ENCODE results near the gene PDE4B.
"Not testable (repeated sequence)": the region's sequence is repeated elsewhere in the genome, so short reads cannot be mapped to it uniquely, and the experiment has no call there.

Gene PDE4B

DNA sequence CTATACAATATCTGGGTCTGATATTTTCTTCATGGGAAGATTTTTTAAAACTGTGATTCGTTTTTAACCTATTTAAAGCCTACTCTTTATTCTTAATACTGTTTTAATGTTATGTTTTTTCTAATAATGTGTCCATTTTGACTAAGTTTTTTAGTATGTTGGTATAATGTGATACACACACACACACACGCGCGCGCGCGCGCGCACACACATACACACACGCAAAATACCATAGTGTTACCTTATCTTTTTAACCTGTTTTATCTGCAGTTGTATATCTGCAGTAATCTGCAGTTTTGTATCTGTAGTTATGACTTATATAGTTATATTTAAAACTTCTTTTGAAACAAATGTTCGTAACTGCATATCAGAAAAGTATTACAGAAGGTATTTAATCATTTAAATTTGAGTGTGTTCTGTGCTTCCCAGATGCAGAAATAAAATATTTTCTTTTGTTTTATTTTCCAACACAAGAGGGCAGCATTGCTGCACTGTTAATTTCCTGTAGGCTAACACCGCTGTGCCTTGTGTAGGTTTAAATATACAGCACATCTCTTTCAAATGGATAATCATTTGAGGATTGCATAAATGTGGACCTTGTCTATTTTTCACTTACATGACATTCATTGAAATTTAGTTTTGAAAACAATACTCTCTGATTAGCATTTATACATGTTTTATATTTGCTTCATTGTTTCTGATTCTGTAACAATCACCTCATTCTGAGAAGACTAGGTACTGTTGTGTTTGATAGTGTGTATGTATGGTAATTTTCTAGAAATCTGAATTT is 166.1 kb downstream of the PDE4B start:
- no peaks in the 10 kb centered on the region for H3K9me3 ChIP-seq (ENCODE audit: insufficient read depth, low read depth, low read length)
- no peaks in the 10 kb centered on the region for H3K36me3 ChIP-seq (ENCODE audit: insufficient read depth, low read depth, low read length)
- H3K27me3 ChIP-seq (ENCODE audit: insufficient read depth, low read length), result no peaks in the 10 kb centered on the region
- H3K27ac ChIP-seq (ENCODE audit: low read length), result no peak overlapping the region
- H3K9ac ChIP-seq (ENCODE audit: low read depth, low read length), result no peak overlapping the region
- H3K4me3 ChIP-seq (ENCODE audit: low read length), result no peak overlapping the region
- H3K4me1 ChIP-seq (ENCODE audit: insufficient read depth, low read length), result no peaks in the 10 kb centered on the region

DNA sequence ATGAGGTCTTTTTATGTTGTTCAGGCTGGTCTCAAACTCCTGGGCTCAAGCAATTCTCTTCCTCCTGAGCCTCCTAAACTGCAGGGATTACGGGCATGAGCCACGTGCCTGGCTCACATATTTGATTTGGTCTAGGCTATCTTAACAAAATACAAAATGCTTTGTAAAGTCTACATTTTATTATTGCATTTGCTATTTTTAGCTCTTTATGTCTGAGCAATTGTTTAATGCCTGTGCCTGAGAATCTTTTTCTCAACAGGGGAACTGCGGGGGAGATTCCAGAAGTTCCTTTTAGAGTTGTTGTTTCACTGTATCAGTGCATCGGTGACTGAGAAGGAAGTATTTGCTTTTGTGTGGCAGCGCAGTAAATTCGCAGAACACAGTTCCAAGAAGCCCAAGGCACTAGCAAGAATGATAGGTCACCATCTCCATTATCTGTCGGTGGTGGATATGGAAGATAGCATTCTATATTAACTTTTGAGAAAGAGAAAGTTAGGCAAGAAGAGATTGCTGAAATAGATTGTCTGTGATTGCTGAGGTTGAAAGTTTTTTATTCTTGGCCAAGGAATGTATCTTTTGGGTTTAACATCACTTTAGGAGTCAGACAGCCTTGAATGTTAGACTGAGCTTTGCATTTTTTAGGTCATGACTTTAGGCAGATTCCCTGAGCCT is 167.3 kb downstream of the PDE4B start:
- Histone ChIP-seq H3K9ac (ENCODE audit: low read depth, low read length) (no peak overlapping the region), H3K9me3 (ENCODE audit: insufficient read depth, low read depth, low read length) (no peaks in the 10 kb centered on the region), H3K27ac (ENCODE audit: low read length) (no peak overlapping the region), H3K27me3 (ENCODE audit: insufficient read depth, low read length) (no peaks in the 10 kb centered on the region), H3K36me3 (ENCODE audit: insufficient read depth, low read depth, low read length) (no peaks in the 10 kb centered on the region), H3K4me3 (ENCODE audit: low read length) (no peak overlapping the region), H3K4me1 (ENCODE audit: insufficient read depth, low read length) (no peaks in the 10 kb centered on the region)

DNA sequence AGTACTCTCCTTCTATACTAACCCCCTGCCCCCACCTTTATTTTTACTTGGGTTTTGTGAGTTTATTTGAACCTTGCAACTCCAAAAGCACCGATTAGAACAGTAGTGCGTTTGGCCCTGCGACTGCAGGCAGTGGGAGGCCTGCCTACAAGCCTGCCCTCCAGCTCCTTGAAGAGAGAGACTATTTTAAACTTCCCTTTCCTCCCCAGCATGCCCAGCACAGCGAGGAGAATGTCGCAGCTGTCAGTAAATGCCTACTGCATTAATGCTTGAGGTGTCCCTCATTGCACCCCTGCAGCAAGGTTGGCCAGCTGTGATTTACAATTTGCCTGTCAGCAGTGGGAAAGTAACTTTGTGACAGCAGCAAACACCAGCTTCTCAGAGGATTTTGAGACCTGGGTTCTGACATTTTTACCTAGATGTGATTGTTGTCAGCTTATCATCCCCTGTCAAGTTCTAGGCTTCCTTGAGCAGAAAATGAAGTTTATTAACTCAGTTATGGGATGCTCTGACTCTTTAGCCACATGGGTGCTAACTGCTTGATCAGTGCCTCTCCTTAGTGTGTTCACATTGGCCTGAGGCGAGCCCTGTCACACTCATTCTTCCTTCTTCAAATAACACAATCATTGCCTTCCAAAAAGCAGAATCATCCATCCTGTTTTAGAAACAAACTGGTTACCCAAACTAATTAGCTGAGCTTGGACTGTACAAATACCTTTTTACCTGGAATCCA is 170.6 kb downstream of the PDE4B start:
- H3K4me1 ChIP-seq (ENCODE audit: insufficient read depth, low read length), result no peaks in the 10 kb centered on the region
- no peaks in the 10 kb centered on the region for H3K27me3 ChIP-seq (ENCODE audit: insufficient read depth, low read length)
- no peak overlapping the region for H3K4me3 ChIP-seq (ENCODE audit: low read length)
- no peak overlapping the region for H3K27ac ChIP-seq (ENCODE audit: low read length)
- no peaks in the 10 kb centered on the region for H3K36me3 ChIP-seq (ENCODE audit: insufficient read depth, low read depth, low read length)
- H3K9me3 ChIP-seq (ENCODE audit: insufficient read depth, low read depth, low read length), result no peaks in the 10 kb centered on the region
- H3K9ac ChIP-seq (ENCODE audit: low read depth, low read length), result no peak overlapping the region

DNA sequence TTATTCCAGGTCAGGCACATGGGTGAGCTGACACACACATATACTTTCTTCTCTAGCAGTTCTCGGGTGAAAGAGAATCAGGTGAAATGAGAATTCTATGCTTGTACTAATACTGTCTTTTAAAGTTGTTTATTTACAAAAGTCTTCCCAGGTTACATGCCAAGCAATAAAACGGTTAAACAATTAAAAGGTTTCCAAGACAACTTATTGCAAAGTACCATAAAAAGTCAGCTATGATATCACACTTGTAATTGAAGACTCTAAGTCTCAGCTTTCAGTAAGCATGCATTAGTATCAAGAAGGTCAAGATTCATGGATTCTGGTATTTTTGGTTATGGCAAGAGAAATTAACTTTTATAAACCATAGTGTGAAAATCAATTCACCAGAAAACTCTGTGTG is 171.4 kb downstream of the PDE4B start:
- Histone ChIP-seq H3K36me3 (ENCODE audit: insufficient read depth, low read depth, low read length) (no peaks in the 10 kb centered on the region), H3K4me3 (ENCODE audit: low read length) (no peak overlapping the region), H3K9ac (ENCODE audit: low read depth, low read length) (no peak overlapping the region), H3K27me3 (ENCODE audit: insufficient read depth, low read length) (no peaks in the 10 kb centered on the region), H3K9me3 (ENCODE audit: insufficient read depth, low read depth, low read length) (no peaks in the 10 kb centered on the region), H3K4me1 (ENCODE audit: insufficient read depth, low read length) (no peaks in the 10 kb centered on the region), H3K27ac (ENCODE audit: low read length) (no peak overlapping the region)

DNA sequence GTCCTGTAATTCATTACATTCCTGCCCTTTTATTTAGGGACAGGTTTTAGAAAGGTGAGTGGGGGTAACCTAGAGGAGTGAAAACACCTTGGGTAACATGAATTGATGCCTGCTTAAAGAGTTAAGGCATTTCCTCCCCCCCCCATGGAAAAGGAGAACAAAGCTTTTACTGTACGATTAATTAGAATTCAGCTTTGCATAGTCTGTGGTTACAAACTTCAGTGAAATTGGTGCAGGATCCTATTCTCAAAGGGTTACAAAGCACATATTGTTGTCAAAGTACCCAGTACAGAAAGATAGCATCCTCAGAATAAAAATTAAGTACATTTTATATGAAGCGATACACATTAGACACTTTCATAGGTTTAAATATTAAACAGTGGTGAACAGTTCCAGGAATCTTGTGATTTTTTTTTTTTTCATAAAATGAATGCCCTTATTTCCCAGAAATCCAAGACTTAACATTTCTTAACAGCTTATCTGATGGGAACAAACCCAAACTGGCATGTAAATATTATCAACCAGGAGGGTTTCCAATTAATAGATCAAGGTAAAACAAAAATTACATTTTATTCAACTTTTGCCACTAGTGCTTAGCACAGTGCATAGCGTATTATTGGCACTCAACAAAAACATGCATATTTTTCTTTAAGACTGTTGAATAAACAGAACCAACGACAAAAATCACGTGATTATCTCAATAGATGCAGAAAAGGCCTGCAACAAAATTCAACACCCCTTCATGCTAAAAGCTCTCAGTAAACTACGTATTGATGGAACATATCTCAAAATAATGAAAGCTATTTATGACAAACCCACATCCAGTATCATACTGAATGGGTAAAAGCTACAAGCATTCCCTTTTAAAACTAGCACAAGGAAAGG is 172.7 kb downstream of the PDE4B start:
- Histone ChIP-seq H3K4me3 (ENCODE audit: low read length) (no peak overlapping the region), H3K4me1 (ENCODE audit: insufficient read depth, low read length) (no peaks in the 10 kb centered on the region), H3K9ac (ENCODE audit: low read depth, low read length) (no peak overlapping the region), H3K27me3 (ENCODE audit: insufficient read depth, low read length) (no peaks in the 10 kb centered on the region), H3K27ac (ENCODE audit: low read length) (no peak overlapping the region), H3K36me3 (ENCODE audit: insufficient read depth, low read depth, low read length) (no peaks in the 10 kb centered on the region), H3K9me3 (ENCODE audit: insufficient read depth, low read depth, low read length) (no peaks in the 10 kb centered on the region)

DNA sequence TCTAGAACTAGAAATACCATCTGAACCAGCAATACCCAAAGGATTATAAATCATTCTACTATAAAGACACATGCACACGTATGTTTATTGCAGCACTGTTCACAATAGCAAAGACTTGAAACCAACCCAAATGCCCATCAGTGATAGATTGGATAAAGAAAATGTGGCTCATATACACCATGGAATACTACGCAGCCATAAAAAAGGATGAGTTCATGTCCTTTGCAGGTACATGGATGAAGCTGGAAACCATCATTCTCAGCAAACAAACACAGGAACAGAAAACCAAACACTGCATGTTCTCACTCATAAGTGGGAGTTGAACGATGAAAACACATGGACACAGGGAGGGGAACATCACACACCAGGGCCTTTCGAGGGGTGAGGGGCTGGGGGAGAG is 174.8 kb downstream of the PDE4B start:
- H3K4me3 ChIP-seq (ENCODE audit: low read length); H3K36me3 ChIP-seq (ENCODE audit: insufficient read depth, low read depth, low read length); H3K4me1 ChIP-seq (ENCODE audit: insufficient read depth, low read length); H3K27me3 ChIP-seq (ENCODE audit: insufficient read depth, low read length); H3K9me3 ChIP-seq (ENCODE audit: insufficient read depth, low read depth, low read length); H3K27ac ChIP-seq (ENCODE audit: low read length); H3K9ac ChIP-seq (ENCODE audit: low read depth, low read length): not testable (repeated sequence)

DNA sequence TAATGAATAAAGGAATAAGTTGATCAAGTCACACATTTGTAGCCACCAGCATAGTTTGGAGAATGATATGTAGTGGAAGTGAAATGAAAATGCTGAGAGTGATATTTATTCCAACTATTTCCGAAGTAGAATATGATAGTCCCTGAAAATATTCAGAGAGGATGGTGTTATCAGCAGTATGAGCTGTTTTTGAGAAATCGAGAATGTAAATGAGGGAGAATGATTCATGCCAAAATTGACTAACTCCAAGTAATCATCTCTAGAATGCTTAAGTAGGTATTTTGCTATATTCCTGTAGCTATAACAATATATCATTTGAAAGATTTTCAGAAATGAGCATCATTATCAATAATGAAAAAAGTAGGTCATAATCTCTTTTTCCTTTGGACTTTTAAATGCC is 178.9 kb downstream of the PDE4B start:
- H3K4me1 ChIP-seq (ENCODE audit: insufficient read depth, low read length), result no peaks in the 10 kb centered on the region

DNA sequence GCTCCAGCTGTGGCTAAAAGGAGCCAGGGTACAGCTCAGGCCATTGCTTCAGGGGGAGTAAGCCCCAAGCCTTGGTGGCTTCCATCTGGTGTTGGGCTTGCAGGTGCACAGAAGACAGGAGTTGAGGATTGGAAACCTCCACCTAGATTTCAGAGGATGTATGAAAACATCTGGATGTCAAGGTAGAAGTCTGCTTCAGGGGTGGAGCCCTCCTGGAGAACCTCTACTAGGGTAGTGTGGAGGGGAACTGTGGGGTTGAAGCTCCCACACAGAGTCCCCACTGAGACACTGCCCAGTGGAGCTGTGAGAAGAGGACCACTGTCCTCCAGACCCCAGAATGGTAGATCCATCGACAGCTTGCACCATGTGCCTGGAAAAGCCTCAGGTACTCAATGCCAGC is 183.0 kb downstream of the PDE4B start:
- Histone ChIP-seq H3K27me3 (ENCODE audit: insufficient read depth, low read length) (no peaks in the 10 kb centered on the region), H3K9ac (ENCODE audit: low read depth, low read length) (no peak overlapping the region), H3K4me1 (ENCODE audit: insufficient read depth, low read length) (no peaks in the 10 kb centered on the region)

More for the DNA sequence above, 178.9 kb downstream of the PDE4B start:
- Histone ChIP-seq H3K9me3 (ENCODE audit: insufficient read depth, low read depth, low read length) (peaks cover 20% of the 10 kb centered on the region), H3K36me3 (ENCODE audit: insufficient read depth, low read depth, low read length) (no peaks in the 10 kb centered on the region), H3K27me3 (ENCODE audit: insufficient read depth, low read length) (no peaks in the 10 kb centered on the region), H3K9ac (ENCODE audit: low read depth, low read length) (no peak overlapping the region), H3K27ac (ENCODE audit: low read length) (no peak overlapping the region), H3K4me3 (ENCODE audit: low read length) (no peak overlapping the region)

DNA sequence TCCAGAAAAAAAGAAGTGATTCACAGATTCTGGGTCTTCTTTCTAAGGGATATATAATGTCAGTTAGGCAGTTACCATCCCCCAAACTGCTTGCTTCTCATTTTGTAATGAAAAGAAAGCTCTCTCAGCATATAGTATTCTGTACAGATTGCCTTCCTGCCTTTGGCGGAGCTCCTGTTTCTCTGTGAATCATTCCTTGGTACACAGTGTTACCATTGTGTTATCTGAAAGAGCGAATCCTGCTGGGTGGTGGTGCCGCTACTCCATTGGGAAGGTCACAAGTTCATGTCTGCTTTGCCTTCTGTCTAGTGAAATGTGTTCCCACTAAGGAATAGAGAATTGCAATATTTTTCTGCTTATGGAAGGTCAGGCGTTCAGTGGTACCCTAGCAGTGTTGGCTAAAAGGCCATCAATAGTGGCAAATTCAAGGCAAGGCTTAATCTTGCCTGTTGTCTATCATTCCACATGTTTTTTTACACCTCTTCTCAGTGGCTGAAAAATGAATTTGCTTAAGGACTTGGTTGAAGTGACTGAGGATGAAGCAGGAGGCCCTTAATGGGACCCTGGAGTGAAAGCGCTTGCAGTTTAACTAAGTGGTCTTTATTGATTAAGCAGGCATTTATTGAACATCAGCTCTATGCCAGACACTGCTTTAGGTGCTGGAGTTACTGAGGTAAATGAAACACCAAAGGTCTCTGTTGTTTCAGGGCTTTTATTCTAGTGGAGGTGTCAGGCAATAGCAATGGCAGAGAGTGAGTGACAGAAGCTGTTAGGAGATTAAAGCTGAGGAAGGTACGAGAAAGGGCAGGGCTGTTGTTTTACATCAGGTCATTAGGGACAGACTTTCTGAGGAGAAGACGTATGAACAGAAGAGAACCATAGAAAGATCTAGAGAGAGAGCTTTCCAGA is 186.7 kb downstream of the PDE4B start:
- Histone ChIP-seq H3K4me3 (ENCODE audit: low read length) (no peak overlapping the region), H3K27me3 (ENCODE audit: insufficient read depth, low read length) (no peaks in the 10 kb centered on the region), H3K9me3 (ENCODE audit: insufficient read depth, low read depth, low read length) (peaks cover 28% of the 10 kb centered on the region), H3K36me3 (ENCODE audit: insufficient read depth, low read depth, low read length) (no peaks in the 10 kb centered on the region), H3K27ac (ENCODE audit: low read length) (no peak overlapping the region), H3K4me1 (ENCODE audit: insufficient read depth, low read length) (no peaks in the 10 kb centered on the region), H3K9ac (ENCODE audit: low read depth, low read length) (no peak overlapping the region)

More for the DNA sequence above, 183.0 kb downstream of the PDE4B start:
- H3K4me3 ChIP-seq (ENCODE audit: low read length), result no peak overlapping the region
- H3K9me3 ChIP-seq (ENCODE audit: insufficient read depth, low read depth, low read length), result peaks cover 28% of the 10 kb centered on the region
- H3K36me3 ChIP-seq (ENCODE audit: insufficient read depth, low read depth, low read length), result no peaks in the 10 kb centered on the region
- no peak overlapping the region for H3K27ac ChIP-seq (ENCODE audit: low read length)

DNA sequence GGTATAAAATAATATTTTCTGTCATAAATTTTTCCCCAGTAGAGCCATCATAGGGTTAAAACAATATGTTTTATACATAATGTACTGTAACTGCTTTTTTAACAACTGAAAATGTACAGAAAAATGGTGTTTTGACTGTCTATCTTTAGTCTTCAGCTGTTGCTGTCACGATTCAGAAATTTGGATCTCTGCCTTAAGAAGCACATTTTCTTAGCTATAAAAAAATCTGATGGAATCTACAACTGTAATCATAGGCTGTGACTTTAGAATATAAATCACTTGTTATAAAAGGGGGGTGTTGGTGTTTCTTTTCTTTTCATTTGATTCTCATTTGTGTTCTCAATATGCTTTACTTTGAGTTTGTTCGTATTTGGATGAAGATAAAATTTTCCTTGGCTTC is 187.5 kb downstream of the PDE4B start:
- H3K27ac ChIP-seq (ENCODE audit: low read length), result no peak overlapping the region
- no peaks in the 10 kb centered on the region for H3K27me3 ChIP-seq (ENCODE audit: insufficient read depth, low read length)
- H3K4me3 ChIP-seq (ENCODE audit: low read length), result no peak overlapping the region
- H3K4me1 ChIP-seq (ENCODE audit: insufficient read depth, low read length), result no peaks in the 10 kb centered on the region
- no peaks in the 10 kb centered on the region for H3K36me3 ChIP-seq (ENCODE audit: insufficient read depth, low read depth, low read length)
- peaks cover 22% of the 10 kb centered on the region for H3K9me3 ChIP-seq (ENCODE audit: insufficient read depth, low read depth, low read length)
- no peak overlapping the region for H3K9ac ChIP-seq (ENCODE audit: low read depth, low read length)
